K562 (cell line): Measurements from ENCODE around the gene KISS1. TPM values are rescaled to one million over a fixed set of nuclear protein-coding genes. Genes with fewer than 3 reads are reported as not detected.

Experiments
- ATAC-seq: fragments of 200-7000 bp; cut with Tn5 transposase; 3 replicates; pipeline ENCODE4 v1.9.1; 2020; ENCODE audit warnings: moderate library complexity
- BruUV-seq: library from RNA; stranded (reverse); fragments of 400-500 nt; replicated peaks from 2 replicates; lab custom pipeline; 2021; lab: Mats Ljungman, UMichigan
- CTCF ChIA-PET: fragments of 300-600 bp; formaldehyde crosslinking; extraction: SDS; loops from one replicate; lab custom pipeline; 2021; ENCODE audit warnings: low intra/inter-chr PET ratio; lab: Yijun Ruan, JAX
- POLR2A ChIA-PET: fragments of 300-600, 350-650 bp; sonication (Branson Sonifier 250); formaldehyde crosslinking; extraction: SDS; loops from one replicate; lab custom pipeline; 2021; ENCODE audit warnings: antibody characterized with exemption, inconsistent platforms; lab: Yijun Ruan, JAX
- DNase-seq, 4 experiments: peaks; one replicate each; pipeline versions ENCODE4 v3.0.0 to v3.0.0-alpha.2; 2011 to 2018; ENCODE audit warnings: low spot score in 3 of 4, mixed read lengths in 3 of 4; ENCODE audit errors: extremely low read depth in 1 of 4
- FAIRE-seq: peaks from 2 replicates; lab custom pipeline; 2011; peaks lifted over from hg19 to GRCh38; lab: Jason Lieb, UNC
- H2AFZ ChIP-seq: 2 replicates; pipeline ENCODE4 v1.6.0; 2011; ENCODE audit warnings: low read depth, low read length, control low read depth, inconsistent platforms
- H3K27ac ChIP-seq: fragments of 200-600 bp; 3 replicates; pipeline ENCODE4 v1.8.0; 2011; ENCODE audit warnings: low read depth, mild to moderate bottlenecking, control low read depth, inconsistent platforms, low read length, moderate library complexity, mixed read lengths; ENCODE audit errors: extremely low read depth
- H3K27me3 ChIP-seq, 2 experiments: fragments of 300-600 bp in 1 of 2; 2 replicates in 1 of 2; 3 replicates in 1 of 2; pipeline versions ENCODE4 v1.6.0 to v1.8.0; 2011; ENCODE audit warnings: inconsistent platforms in 2 of 2, low read length in 2 of 2, mild to moderate bottlenecking in 1 of 2, mixed read lengths in 1 of 2, moderate library complexity in 1 of 2; ENCODE audit not compliant: control insufficient read depth in 2 of 2, insufficient read depth in 2 of 2
- H3K36me3 ChIP-seq: fragments of 300-600 bp; 3 replicates; pipeline ENCODE4 v1.8.0; 2011; ENCODE audit warnings: mild to moderate bottlenecking, low read length, inconsistent platforms; ENCODE audit not compliant: control insufficient read depth, insufficient read depth
- H3K4me1 ChIP-seq, 2 experiments: fragments of 200-600 bp in 1 of 2; replicated peaks in 1 of 2; 2 replicates in 1 of 2; 3 replicates in 1 of 2; pipeline versions ENCODE4 v1.5.1 to v1.8.0; 2011; ENCODE audit warnings: inconsistent platforms in 2 of 2, low read length in 2 of 2, mild to moderate bottlenecking in 1 of 2, mixed read lengths in 1 of 2, moderate library complexity in 1 of 2; ENCODE audit not compliant: control insufficient read depth in 2 of 2, insufficient read depth in 2 of 2
- H3K4me2 ChIP-seq: 2 replicates; pipeline ENCODE4 v1.6.1; 2011; ENCODE audit warnings: low read length, control low read depth, inconsistent platforms, mixed read lengths; ENCODE audit not compliant: insufficient read depth
- H3K4me3 ChIP-seq: fragments of 200-600 bp; sonication (generic), shearing (Covaris generic); 2 replicates; pipeline ENCODE4 v1.5.1; 2016; ENCODE audit warnings: control low read depth, inconsistent platforms
- H3K79me2 ChIP-seq: fragments of 200-600 bp; 3 replicates; pipeline ENCODE4 v1.8.0; 2011; ENCODE audit warnings: low read length, inconsistent platforms; ENCODE audit not compliant: control insufficient read depth, insufficient read depth
- H3K9ac ChIP-seq, 2 experiments: 2 replicates each; pipeline versions ENCODE4 v1.6.0 to v1.6.1; 2011; ENCODE audit warnings: low read depth in 2 of 2, low read length in 2 of 2, control low read depth in 1 of 2, inconsistent platforms in 1 of 2, mild to moderate bottlenecking in 1 of 2, mixed read lengths in 1 of 2; ENCODE audit not compliant: insufficient read depth in 1 of 2
- H3K9me1 ChIP-seq: one replicate; pipeline ENCODE4 v1.6.0; 2011; ENCODE audit warnings: inconsistent platforms, mild to moderate bottlenecking, low read length, moderate library complexity; ENCODE audit not compliant: control insufficient read depth, insufficient read depth
- H3K9me3 ChIP-seq: replicated peaks from 2 replicates; pipeline ENCODE4 v1.5.1; 2011; ENCODE audit warnings: low read depth, low read length, inconsistent platforms; ENCODE audit not compliant: control insufficient read depth, insufficient read depth
- H4K20me1 ChIP-seq: replicated peaks from 2 replicates; pipeline ENCODE4 v1.6.1; 2011; ENCODE audit warnings: low read length, inconsistent platforms, mixed read lengths; ENCODE audit not compliant: control insufficient read depth, insufficient read depth
- FOXM1 ChIP-seq, 2 experiments: fragments of 450-650 bp in 1 of 2; sonication (generic) in 1 of 2; formaldehyde crosslinking in 1 of 2; IDR thresholded peaks; 2 replicates each; pipeline versions ENCODE4 v1.6.1 to v1.9.0; 2017 to 2022; ENCODE audit warnings: low read depth in 2 of 2, mild to moderate bottlenecking in 2 of 2, missing genetic modification reagents in 1 of 2, moderate library complexity in 1 of 2
- HCFC1 ChIP-seq: IDR thresholded peaks from 2 replicates; pipeline ENCODE4 v1.6.1; 2012; ENCODE audit warnings: low read depth, low read length, improper control_type of control experiment
- MCM5 ChIP-seq: fragments of 450-650 bp; IDR thresholded peaks from 2 replicates; pipeline ENCODE4 v1.6.1; 2016; ENCODE audit warnings: low read depth
- RBFOX2 ChIP-seq: fragments of 200-400 bp; formaldehyde crosslinking; IDR thresholded peaks from 2 replicates; pipeline ENCODE4 v1.6.1; 2017; ENCODE audit warnings: low read depth, mild to moderate bottlenecking, low read length, moderate library complexity
- ZFP36 ChIP-seq: fragments of 150-350 bp; IDR thresholded peaks from 2 replicates; pipeline ENCODE4 v1.6.1; 2018; ENCODE audit warnings: low read length, low read depth; ENCODE audit not compliant: partially characterized antibody
- ZKSCAN1 ChIP-seq: fragments of 150-350 bp; IDR thresholded peaks from 2 replicates; pipeline ENCODE4 v1.6.1; 2016; ENCODE audit warnings: low read depth, low read length
- ZNF274 ChIP-seq: IDR thresholded peaks from 2 replicates; pipeline ENCODE4 v1.6.1; 2011; ENCODE audit warnings: low read depth, mild to moderate bottlenecking, low read length, moderate library complexity, borderline replicate concordance
- ZNF586 ChIP-seq: fragments of 450-650 bp; formaldehyde crosslinking; conservative IDR thresholded peaks from 2 replicates; pipeline ENCODE4 v1.4.0; 2020; ENCODE audit warnings: mild to moderate bottlenecking, moderate library complexity
- WGBS: fragments of 100-300 bp; shearing (Covaris generic); methylation state at CpG from one replicate; pipeline ENCODE4 v1.1.6; 2016; ENCODE audit warnings: low coverage, mixed read lengths; ENCODE audit not compliant: insufficient coverage; ENCODE audit errors: missing lambda C conversion rate; 5-methylcytosine and 5-hydroxymethylcytosine counted together
- in situ Hi-C: fragments of 300-500 bp; cut with MboI; formaldehyde crosslinking; loops from 4 replicates; pipeline ENCODE4 v1.15.0; 2018; ENCODE audit warnings: inconsistent platforms, mixed read lengths
- intact Hi-C: fragments of 100-400 bp; cut with micrococcal nuclease; formaldehyde crosslinking; loops from 2 replicates; pipeline ENCODE4 v1.14.2; 2022
- polyA plus RNA-seq, 8 experiments: library from polyadenylated mRNA; depleted of rRNA in 4 of 8; stranded (reverse) in 5 of 8; unstranded in 3 of 8; fragments of >200 nt; fragmentation: Nextera tagmentation in 2 of 8; fragmentation: Illumina TruSeq in 1 of 8; extraction: Ambion mirVana in 2 of 8; extraction: Trizol in 1 of 8; gene quantifications; 2 replicates each; pipeline versions ENCODE4 v1.2.1 to v1.2.3, GENCODE V29; 2011 to 2014; ENCODE audit warnings: inconsistent platforms in 1 of 8, missing spikeins in 1 of 8
- total RNA-seq, 7 experiments: library from RNA; depleted of rRNA in 6 of 7; stranded (reverse); fragments of >200 nt in 6 of 7; fragmentation: Illumina TruSeq in 2 of 7; extraction: Trizol in 2 of 7; gene quantifications; 2 replicates each; pipeline versions ENCODE4 v1.2.1 to v1.2.3, GENCODE V29; 2011 to 2021; ENCODE audit warnings: low replicate concordance in 1 of 7
- TF ChIP-seq, protein P1 (sequence below): fragments of 450-650 bp; IDR thresholded peaks from 2 replicates; pipeline ENCODE4 v1.7.1; 2018; ENCODE audit warnings: mild to moderate bottlenecking, low read depth; ENCODE audit not compliant: partially characterized antibody
- TF ChIP-seq, protein P2 (sequence below): fragments of 250-450 bp; sonication (Bioruptor Pico); IDR thresholded peaks from 2 replicates; pipeline ENCODE4 v1.9.0; 2021; ENCODE audit warnings: mild to moderate bottlenecking, inconsistent platforms
- TF ChIP-seq, protein P3 (sequence below): sonication (generic); formaldehyde crosslinking; IDR thresholded peaks from 2 replicates; pipeline ENCODE4 v1.8.0; 2022; ENCODE audit warnings: mild to moderate bottlenecking, missing genetic modification reagents

KISS1 gene
- total and polyA plus RNA-seq, 9 of the 15 experiments (the other 6 are each of a cell fraction or from before 2014, with no cell fraction given) = 0.31 TPM; not detected in 8

DNA sequence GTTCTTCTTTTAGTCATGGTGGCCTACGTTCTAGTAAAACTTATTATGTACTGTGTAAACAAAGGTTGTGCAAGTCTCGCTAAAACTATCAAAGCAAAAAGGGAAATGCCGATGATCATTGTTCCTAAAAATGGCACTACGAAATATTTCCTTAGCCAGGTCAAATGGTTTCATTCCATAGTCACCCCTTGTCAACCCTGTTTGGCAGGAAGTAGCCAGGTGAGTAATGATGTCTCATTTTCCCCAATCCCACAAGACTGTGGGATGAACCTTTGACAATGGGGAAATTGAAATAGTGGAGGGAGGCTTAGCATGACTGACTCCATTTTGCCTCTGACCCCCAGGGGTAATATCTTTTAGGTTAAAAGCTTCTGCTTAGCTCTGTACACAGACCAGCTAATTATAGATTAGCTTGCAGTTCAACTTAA is 24.5 kb downstream of the KISS1 start:
- no peak for FAIRE-seq
- peaks cover 4 to 7% of the 10 kb centered on the region in 2 experiments; a peak in 3 of 5 replicates for H3K4me1 ChIP-seq
- H3K27ac ChIP-seq = no peak overlapping the region
- H3K9me3 ChIP-seq = 0 out of 2 replicates have a peak, but pooled peaks cover 5% of the 10 kb centered on the region
- in situ Hi-C loops = loop anchor here (10.0 kb wide), 1 partner anchor 333 kb away; no protein-coding TSS in a partner anchor
- H3K4me3 ChIP-seq = no peak overlapping the region
- intact Hi-C loops = no loop called here
- H3K79me2 ChIP-seq = no peaks in the 10 kb centered on the region
- ChIA-PET CTCF (interaction anchor here (0.6 kb wide), 1 partner anchor 301 kb away, joined by 3 read pairs; no protein-coding TSS in a partner anchor), POLR2A (no interaction called here)
- no peak for DNase-seq
- H2AFZ ChIP-seq = no peak overlapping the region
- peaks cover 4 to 5% of the 10 kb centered on the region in 2 experiments; a peak in 4 of 5 replicates for H3K27me3 ChIP-seq
- no peaks in the 10 kb centered on the region for H3K36me3 ChIP-seq
- BruUV-seq = no TSS peak
- H3K4me2 ChIP-seq = no peak overlapping the region
- no peaks in the 10 kb centered on the region for H3K9me1 ChIP-seq
- H4K20me1 ChIP-seq = no peaks in the 10 kb centered on the region
- 10% methylated on average over 4 of the region's 4 CpGs for WGBS
- no peak for ATAC-seq
- H3K9ac ChIP-seq = no peak overlapping the region
- TF ChIP-seq RBFOX2 (no peak), FOXM1 (IDR thresholded peaks at IDR 0.05; ENCODE audit: low read depth) (no peak), FOXM1 (CRISPR knock-in tag; IDR thresholded peaks at IDR 0.05; ENCODE audit: low read depth) (no peak), HCFC1 (no peak), ZNF586 (CRISPR knock-in tag) (peak; percentile 93), ZNF274 (no peak), ZFP36 (no peak), ZKSCAN1 (no peak), MCM5 (no peak)
- TF ChIP-seq, protein P1, sequence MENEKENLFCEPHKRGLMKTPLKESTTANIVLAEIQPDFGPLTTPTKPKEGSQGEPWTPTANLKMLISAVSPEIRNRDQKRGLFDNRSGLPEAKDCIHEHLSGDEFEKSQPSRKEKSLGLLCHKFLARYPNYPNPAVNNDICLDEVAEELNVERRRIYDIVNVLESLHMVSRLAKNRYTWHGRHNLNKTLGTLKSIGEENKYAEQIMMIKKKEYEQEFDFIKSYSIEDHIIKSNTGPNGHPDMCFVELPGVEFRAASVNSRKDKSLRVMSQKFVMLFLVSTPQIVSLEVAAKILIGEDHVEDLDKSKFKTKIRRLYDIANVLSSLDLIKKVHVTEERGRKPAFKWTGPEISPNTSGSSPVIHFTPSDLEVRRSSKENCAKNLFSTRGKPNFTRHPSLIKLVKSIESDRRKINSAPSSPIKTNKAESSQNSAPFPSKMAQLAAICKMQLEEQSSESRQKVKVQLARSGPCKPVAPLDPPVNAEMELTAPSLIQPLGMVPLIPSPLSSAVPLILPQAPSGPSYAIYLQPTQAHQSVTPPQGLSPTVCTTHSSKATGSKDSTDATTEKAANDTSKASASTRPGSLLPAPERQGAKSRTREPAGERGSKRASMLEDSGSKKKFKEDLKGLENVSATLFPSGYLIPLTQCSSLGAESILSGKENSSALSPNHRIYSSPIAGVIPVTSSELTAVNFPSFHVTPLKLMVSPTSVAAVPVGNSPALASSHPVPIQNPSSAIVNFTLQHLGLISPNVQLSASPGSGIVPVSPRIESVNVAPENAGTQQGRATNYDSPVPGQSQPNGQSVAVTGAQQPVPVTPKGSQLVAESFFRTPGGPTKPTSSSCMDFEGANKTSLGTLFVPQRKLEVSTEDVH = no peak
- TF ChIP-seq, protein P2, sequence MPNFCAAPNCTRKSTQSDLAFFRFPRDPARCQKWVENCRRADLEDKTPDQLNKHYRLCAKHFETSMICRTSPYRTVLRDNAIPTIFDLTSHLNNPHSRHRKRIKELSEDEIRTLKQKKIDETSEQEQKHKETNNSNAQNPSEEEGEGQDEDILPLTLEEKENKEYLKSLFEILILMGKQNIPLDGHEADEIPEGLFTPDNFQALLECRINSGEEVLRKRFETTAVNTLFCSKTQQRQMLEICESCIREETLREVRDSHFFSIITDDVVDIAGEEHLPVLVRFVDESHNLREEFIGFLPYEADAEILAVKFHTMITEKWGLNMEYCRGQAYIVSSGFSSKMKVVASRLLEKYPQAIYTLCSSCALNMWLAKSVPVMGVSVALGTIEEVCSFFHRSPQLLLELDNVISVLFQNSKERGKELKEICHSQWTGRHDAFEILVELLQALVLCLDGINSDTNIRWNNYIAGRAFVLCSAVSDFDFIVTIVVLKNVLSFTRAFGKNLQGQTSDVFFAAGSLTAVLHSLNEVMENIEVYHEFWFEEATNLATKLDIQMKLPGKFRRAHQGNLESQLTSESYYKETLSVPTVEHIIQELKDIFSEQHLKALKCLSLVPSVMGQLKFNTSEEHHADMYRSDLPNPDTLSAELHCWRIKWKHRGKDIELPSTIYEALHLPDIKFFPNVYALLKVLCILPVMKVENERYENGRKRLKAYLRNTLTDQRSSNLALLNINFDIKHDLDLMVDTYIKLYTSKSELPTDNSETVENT (CRISPR knock-in tag) = no peak
- TF ChIP-seq, protein P3, sequence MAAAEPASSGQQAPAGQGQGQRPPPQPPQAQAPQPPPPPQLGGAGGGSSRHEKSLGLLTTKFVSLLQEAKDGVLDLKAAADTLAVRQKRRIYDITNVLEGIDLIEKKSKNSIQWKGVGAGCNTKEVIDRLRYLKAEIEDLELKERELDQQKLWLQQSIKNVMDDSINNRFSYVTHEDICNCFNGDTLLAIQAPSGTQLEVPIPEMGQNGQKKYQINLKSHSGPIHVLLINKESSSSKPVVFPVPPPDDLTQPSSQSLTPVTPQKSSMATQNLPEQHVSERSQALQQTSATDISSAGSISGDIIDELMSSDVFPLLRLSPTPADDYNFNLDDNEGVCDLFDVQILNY (CRISPR knock-in tag) = no peak
